Trophoblast cell (in vitro differentiated cells and primary cell): ENCODE measurements around the gene SAMD10.

Experiments
- DNase-seq, 2 donors: peaks; one replicate each; pipeline ENCODE4 v3.0.0-alpha.2; 2016
- H2AFZ ChIP-seq: 2 replicates; pipeline ENCODE4 v1.6.1; 2013; ENCODE audit warnings: low read length, moderate library complexity, mild to moderate bottlenecking; ENCODE audit not compliant: insufficient read depth, poor library complexity
- H2AK5ac ChIP-seq: 2 replicates; pipeline ENCODE4 v1.6.1; 2013; ENCODE audit warnings: mild to moderate bottlenecking, low read length
- H2BK120ac ChIP-seq: 2 replicates; pipeline ENCODE4 v1.6.1; 2013; ENCODE audit warnings: low read length, mild to moderate bottlenecking, moderate library complexity; ENCODE audit not compliant: insufficient read depth, poor library complexity
- H2BK12ac ChIP-seq: 2 replicates; pipeline ENCODE4 v1.6.1; 2013; ENCODE audit warnings: mild to moderate bottlenecking, low read length, moderate library complexity
- H2BK5ac ChIP-seq: 2 replicates; pipeline ENCODE4 v1.6.1; 2013; ENCODE audit warnings: low read length, low read depth, moderate library complexity, mild to moderate bottlenecking; ENCODE audit not compliant: poor library complexity
- H3K14ac ChIP-seq: 2 replicates; pipeline ENCODE4 v1.6.1; 2013; ENCODE audit warnings: mild to moderate bottlenecking, low read length
- H3K18ac ChIP-seq: 2 replicates; pipeline ENCODE4 v1.6.1; 2013; ENCODE audit warnings: mild to moderate bottlenecking, low read length
- H3K23ac ChIP-seq: 2 replicates; pipeline ENCODE4 v1.6.1; 2013; ENCODE audit warnings: low read length
- H3K27ac ChIP-seq: 2 replicates; pipeline ENCODE4 v1.5.1; 2013; ENCODE audit warnings: low read depth, mild to moderate bottlenecking, inconsistent platforms, low read length, moderate library complexity
- H3K27me3 ChIP-seq: 2 replicates; pipeline ENCODE4 v1.6.1; 2013; ENCODE audit warnings: inconsistent platforms, mild to moderate bottlenecking, low read length, moderate library complexity; ENCODE audit not compliant: insufficient read depth
- H3K36me3 ChIP-seq, 2 experiments: 1 replicate in 1 of 2; 2 replicates in 1 of 2; pipeline ENCODE4 v1.6.1; 2013; ENCODE audit warnings: low read length in 2 of 2, mild to moderate bottlenecking in 2 of 2, moderate library complexity in 1 of 2; ENCODE audit not compliant: insufficient read depth in 2 of 2, control insufficient read depth in 1 of 2
- H3K4ac ChIP-seq: 2 replicates; pipeline ENCODE4 v1.6.1; 2013; ENCODE audit warnings: low read depth, mild to moderate bottlenecking, low read length, moderate library complexity
- H3K4me1 ChIP-seq, 2 experiments: 1 replicate in 1 of 2; 2 replicates in 1 of 2; pipeline ENCODE4 v1.6.1; 2013; ENCODE audit warnings: low read length in 2 of 2, mild to moderate bottlenecking in 2 of 2, moderate library complexity in 1 of 2; ENCODE audit not compliant: insufficient read depth in 2 of 2, control insufficient read depth in 1 of 2
- H3K4me2 ChIP-seq: 2 replicates; pipeline ENCODE4 v1.6.1; 2013; ENCODE audit warnings: inconsistent platforms, mild to moderate bottlenecking, low read length, moderate library complexity
- H3K4me3 ChIP-seq: 2 replicates; pipeline ENCODE4 v1.5.1; 2013; ENCODE audit warnings: mild to moderate bottlenecking, low read depth, low read length, inconsistent platforms
- H3K79me1 ChIP-seq: one replicate; pipeline ENCODE4 v1.6.1; 2013; ENCODE audit warnings: low read length
- H3K79me2 ChIP-seq: 2 replicates; pipeline ENCODE4 v1.6.1; 2013; ENCODE audit warnings: low read length, mild to moderate bottlenecking; ENCODE audit not compliant: control insufficient read depth, insufficient read depth, poor library complexity
- H3K9ac ChIP-seq: 2 replicates; pipeline ENCODE4 v1.6.1; 2013; ENCODE audit warnings: mild to moderate bottlenecking, low read length
- H3K9me3 ChIP-seq: 2 replicates; pipeline ENCODE4 v1.6.1; 2013; ENCODE audit warnings: low read depth, mild to moderate bottlenecking, control low read depth, inconsistent platforms, low read length; ENCODE audit not compliant: insufficient read depth
- H4K12ac ChIP-seq: 2 replicates; pipeline ENCODE4 v1.6.1; 2013; ENCODE audit warnings: low read depth, mild to moderate bottlenecking, low read length, moderate library complexity
- H4K8ac ChIP-seq: 2 replicates; pipeline ENCODE4 v1.6.1; 2013; ENCODE audit warnings: low read depth, mild to moderate bottlenecking, low read length, moderate library complexity
- H4K91ac ChIP-seq: one replicate; pipeline ENCODE4 v1.6.1; 2013; ENCODE audit warnings: low read depth, mild to moderate bottlenecking, low read length, moderate library complexity
- WGBS: extraction: QIAGEN DNeasy Blood & Tissue Kit; methylation state at CpG from one replicate; pipeline ENCODE4 v1.1.7; 2013; ENCODE audit warnings: missing lambda C conversion rate; ENCODE audit not compliant: insufficient read length, insufficient coverage; ENCODE audit errors: extremely low coverage; 5-methylcytosine and 5-hydroxymethylcytosine counted together

SAMD10 gene

DNA sequence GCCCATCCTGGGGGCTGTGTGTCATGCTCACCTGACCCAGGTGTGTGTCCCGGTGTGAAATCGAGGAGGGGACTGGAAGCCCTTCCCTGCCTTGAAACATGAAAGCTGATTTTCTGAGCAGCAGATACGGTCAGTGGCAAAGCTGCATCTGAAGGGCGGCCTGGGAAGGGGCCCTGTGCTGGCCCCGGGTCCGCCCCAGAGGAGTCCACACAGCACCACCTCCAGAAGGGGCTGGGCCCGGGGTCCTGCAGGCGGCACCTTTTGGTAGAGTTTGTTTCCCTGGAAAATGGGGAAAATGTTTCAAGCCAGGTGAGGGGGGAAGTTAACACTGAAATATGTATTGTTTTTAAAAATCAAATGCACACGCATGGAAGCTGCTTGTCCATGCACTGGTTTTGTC, 44.0 kb downstream of the SAMD10 start:
- peaks cover 67 to 71% of the 10 kb centered on the region in 2 experiments for H3K36me3 ChIP-seq
- no peak overlapping the region for H4K8ac ChIP-seq
- no peak overlapping the region for H3K18ac ChIP-seq
- WGBS: no CpG with 5 or more reads among the region's 9 CpGs
- no peaks in the 10 kb centered on the region for H3K9me3 ChIP-seq
- no peaks in the 10 kb centered on the region for H3K4me1 ChIP-seq
- H2AK5ac ChIP-seq: no peak overlapping the region
- H4K12ac ChIP-seq: no peak overlapping the region
- no peaks in the 10 kb centered on the region for H3K27me3 ChIP-seq
- no peak overlapping the region for H2BK120ac ChIP-seq
- H4K91ac ChIP-seq: no peak overlapping the region
- no peak overlapping the region for H3K4me3 ChIP-seq
- H3K79me1 ChIP-seq: no peaks in the 10 kb centered on the region
- H2AFZ ChIP-seq: no peak overlapping the region
- no peak overlapping the region for H3K4me2 ChIP-seq
- no peak overlapping the region for H2BK5ac ChIP-seq
- no peak overlapping the region for H3K27ac ChIP-seq
- H3K79me2 ChIP-seq: no peaks in the 10 kb centered on the region
- no peak overlapping the region for H3K9ac ChIP-seq
- DNase-seq: no peak
- no peak overlapping the region for H3K23ac ChIP-seq
- no peak overlapping the region for H3K4ac ChIP-seq
- no peak overlapping the region for H3K14ac ChIP-seq
- H2BK12ac ChIP-seq: no peak overlapping the region

DNA sequence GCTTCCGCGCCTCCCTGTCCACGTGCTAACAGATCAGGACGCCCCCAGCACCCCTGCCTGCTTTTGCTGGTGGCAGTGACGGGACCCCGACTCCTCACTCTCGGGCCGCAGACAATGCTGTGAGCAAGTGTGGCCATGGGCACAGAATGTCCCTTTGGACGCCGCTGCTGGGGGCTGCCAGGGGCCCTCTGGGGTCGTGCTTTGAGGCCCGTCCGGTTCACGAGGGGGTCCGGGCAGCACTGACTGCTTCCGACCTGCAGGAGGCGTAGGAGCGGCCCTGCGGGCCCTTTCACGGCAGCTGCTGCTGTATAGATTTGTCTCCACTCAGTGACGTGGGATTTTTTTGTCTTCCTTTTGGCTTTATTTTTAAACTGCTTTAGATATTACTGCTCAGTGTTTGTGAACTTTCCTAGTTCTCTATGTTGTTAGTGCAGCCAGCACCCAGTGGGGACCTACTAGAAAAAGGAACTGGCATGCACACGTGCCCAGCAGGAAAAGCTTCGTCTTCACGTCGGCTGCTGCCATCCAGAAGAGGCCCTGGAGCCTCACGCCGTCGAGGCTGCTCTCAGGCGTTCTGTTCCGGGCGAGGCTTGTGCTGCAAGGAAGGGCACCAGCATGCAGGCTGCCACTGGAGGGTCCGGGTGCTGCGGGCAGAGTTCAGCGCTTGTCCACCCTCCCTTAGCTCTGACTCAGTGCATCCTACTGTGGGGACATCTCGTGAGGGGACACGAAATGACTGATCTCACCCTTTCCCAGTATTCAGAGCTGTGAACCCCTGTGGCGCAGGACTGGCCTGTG, 45.0 kb downstream of the SAMD10 start:
- no peak overlapping the region for H2BK5ac ChIP-seq
- no peak overlapping the region for H4K12ac ChIP-seq
- peak; percentile 57 to 59 for DNase-seq
- H2BK12ac ChIP-seq: no peak overlapping the region
- H3K14ac ChIP-seq: no peak overlapping the region
- H3K4me3 ChIP-seq: no peak overlapping the region
- H4K91ac ChIP-seq: no peak overlapping the region
- no peak overlapping the region for H3K4ac ChIP-seq
- H4K8ac ChIP-seq: no peak overlapping the region
- no peak overlapping the region for H2AK5ac ChIP-seq
- no peak overlapping the region for H3K27ac ChIP-seq
- no peaks in the 10 kb centered on the region for H3K79me2 ChIP-seq
- H3K18ac ChIP-seq: peak overlapping the region; percentile 39
- no peak overlapping the region for H3K23ac ChIP-seq
- H3K27me3 ChIP-seq: no peaks in the 10 kb centered on the region
- H2AFZ ChIP-seq: no peak overlapping the region
- no peaks in the 10 kb centered on the region for H3K9me3 ChIP-seq
- peaks cover 66 to 69% of the 10 kb centered on the region in 2 experiments for H3K36me3 ChIP-seq
- no peaks in the 10 kb centered on the region for H3K4me1 ChIP-seq
- no peaks in the 10 kb centered on the region for H3K79me1 ChIP-seq
- no peak overlapping the region for H3K9ac ChIP-seq
- H3K4me2 ChIP-seq: no peak overlapping the region
- H2BK120ac ChIP-seq: no peak overlapping the region
- WGBS: no CpG with 5 or more reads among the region's 37 CpGs

DNA sequence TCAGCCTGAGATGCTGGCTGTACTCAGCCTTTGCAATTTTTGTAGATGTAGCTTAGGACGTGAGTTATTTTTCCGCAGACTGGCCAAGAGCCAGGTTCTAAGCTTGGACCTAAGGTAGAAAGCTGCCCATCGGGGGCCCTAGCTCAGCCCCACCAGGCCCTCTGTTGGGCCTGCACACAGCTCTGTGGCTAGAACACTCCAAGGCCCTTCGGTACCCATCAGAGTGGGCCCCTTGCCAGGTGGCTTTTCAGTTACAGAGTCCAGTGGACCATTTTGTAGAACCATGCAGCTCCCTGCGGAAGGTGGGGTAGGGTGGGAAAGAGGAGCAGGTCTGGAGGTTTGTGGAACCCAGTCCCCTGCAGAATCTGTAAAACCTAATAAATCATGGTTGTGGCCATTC, 45.8 kb downstream of the SAMD10 start:
- Histone ChIP-seq H3K27ac (no peak overlapping the region), H3K9me3 (peaks cover 3% of the 10 kb centered on the region), H4K12ac (no peak overlapping the region), H2BK120ac (no peak overlapping the region), H4K8ac (no peak overlapping the region), H3K4me2 (no peak overlapping the region), H3K4me1 (no peaks in the 10 kb centered on the region), H3K36me3 (peaks cover 67 to 69% of the 10 kb centered on the region in 2 experiments), H3K4me3 (no peak overlapping the region), H2BK5ac (no peak overlapping the region), H4K91ac (no peak overlapping the region), H2AK5ac (no peak overlapping the region), H3K27me3 (no peaks in the 10 kb centered on the region), H3K79me1 (no peaks in the 10 kb centered on the region), H2BK12ac (no peak overlapping the region), H3K23ac (no peak overlapping the region), H3K9ac (no peak overlapping the region), H3K4ac (no peak overlapping the region), H3K79me2 (no peaks in the 10 kb centered on the region), H3K14ac (no peak overlapping the region), H3K18ac (no peak overlapping the region), H2AFZ (no peak overlapping the region)
- DNase-seq: no peak
- WGBS: no CpG with 5 or more reads among the region's 5 CpGs

DNA sequence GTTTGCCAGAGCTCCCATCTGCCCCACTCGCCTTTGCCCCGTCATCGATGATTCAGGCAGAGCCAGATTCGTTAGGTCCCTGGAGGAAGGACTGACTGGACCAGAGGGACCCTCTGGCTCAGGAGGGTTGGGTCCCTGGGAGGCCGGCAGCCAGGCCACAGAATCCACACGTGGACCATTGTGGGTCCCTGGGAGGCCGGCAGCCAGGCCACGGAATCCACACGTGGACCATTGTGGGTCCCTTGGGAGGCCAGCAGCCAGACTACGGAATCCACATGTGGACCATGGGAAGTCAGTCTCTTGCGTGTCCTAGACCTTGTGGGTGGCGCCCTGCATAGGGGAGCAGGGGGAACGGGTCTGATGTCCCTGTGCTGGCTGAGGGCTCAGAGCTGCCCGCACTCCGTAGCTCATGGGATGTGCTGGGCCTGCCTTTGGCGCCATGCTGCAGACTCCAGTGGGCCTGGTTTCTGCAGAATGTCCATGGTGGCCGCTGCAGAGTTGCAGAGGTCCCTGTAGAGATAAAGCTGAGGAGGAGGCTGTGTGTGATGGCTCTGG, 46.8 kb downstream of the SAMD10 start:
- H3K4me1 ChIP-seq: no peaks in the 10 kb centered on the region
- peaks cover 3% of the 10 kb centered on the region for H3K9me3 ChIP-seq
- no peak overlapping the region for H2AFZ ChIP-seq
- H3K27ac ChIP-seq: no peak overlapping the region
- no peak overlapping the region for H4K8ac ChIP-seq
- no peak overlapping the region for H3K14ac ChIP-seq
- no peak overlapping the region for H3K23ac ChIP-seq
- no peak overlapping the region for H2BK120ac ChIP-seq
- H3K4ac ChIP-seq: peak overlapping the region; percentile 12
- H3K36me3 ChIP-seq: peaks cover 75 to 76% of the 10 kb centered on the region in 2 experiments
- no peak for DNase-seq
- no peak overlapping the region for H4K12ac ChIP-seq
- no peak overlapping the region for H3K18ac ChIP-seq
- H2AK5ac ChIP-seq: no peak overlapping the region
- H4K91ac ChIP-seq: no peak overlapping the region
- H2BK12ac ChIP-seq: no peak overlapping the region
- no peaks in the 10 kb centered on the region for H3K27me3 ChIP-seq
- no peak overlapping the region for H3K4me2 ChIP-seq
- WGBS: no CpG with 5 or more reads among the region's 17 CpGs
- no peaks in the 10 kb centered on the region for H3K79me1 ChIP-seq
- no peak overlapping the region for H3K4me3 ChIP-seq
- H2BK5ac ChIP-seq: no peak overlapping the region
- H3K79me2 ChIP-seq: no peaks in the 10 kb centered on the region
- H3K9ac ChIP-seq: no peak overlapping the region
